GM12892 (cell line): Measurements from ENCODE around the gene PVR.

Source experiments
- POLR2A ChIP-seq: IDR thresholded peaks from 2 replicates; pipeline ENCODE4 v1.6.1; 2011; ENCODE audit warnings: low read depth, low read length, control low read depth
- POLR2AphosphoS5 ChIP-seq: IDR thresholded peaks from 2 replicates; pipeline ENCODE4 v1.6.1; 2011; ENCODE audit warnings: low read depth, low read length, control low read depth

DNA sequence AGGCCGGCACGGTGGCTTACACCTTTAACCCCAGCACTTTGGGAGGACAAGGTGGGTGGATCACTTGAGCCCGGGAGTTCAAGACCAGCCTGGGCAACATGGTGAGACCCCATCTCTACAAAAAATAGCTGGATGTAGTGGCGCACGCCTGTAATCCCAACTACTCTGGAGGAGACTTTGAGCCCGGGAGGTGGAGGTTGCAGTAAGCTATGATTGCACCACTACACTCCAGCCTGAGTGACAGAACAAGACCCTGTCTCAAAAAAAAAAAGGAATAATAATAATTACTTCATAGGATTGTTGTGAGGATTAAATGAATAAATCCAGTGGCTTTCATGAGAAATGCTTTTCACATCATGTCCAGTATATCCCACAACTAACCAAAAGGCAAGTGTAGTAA is 22.3 kb upstream of the PVR start:
- no peak for TF ChIP-seq POLR2A
- no peak for TF ChIP-seq POLR2AphosphoS5
